Ishikawa (cell line): ENCODE data around the gene DIAPH3.

ENCODE experiments used
- EP300 ChIP-seq: IDR thresholded peaks from 2 replicates; pipeline ENCODE4 v1.6.1; 2012; ENCODE audit warnings: borderline replicate concordance
- RAD21 ChIP-seq: IDR thresholded peaks from 2 replicates; pipeline ENCODE4 v1.6.1; 2012; ENCODE audit warnings: low read depth
- TAF1 ChIP-seq: IDR thresholded peaks from 2 replicates; pipeline ENCODE4 v1.6.1; 2012; ENCODE audit warnings: low read depth, mild to moderate bottlenecking

DNA sequence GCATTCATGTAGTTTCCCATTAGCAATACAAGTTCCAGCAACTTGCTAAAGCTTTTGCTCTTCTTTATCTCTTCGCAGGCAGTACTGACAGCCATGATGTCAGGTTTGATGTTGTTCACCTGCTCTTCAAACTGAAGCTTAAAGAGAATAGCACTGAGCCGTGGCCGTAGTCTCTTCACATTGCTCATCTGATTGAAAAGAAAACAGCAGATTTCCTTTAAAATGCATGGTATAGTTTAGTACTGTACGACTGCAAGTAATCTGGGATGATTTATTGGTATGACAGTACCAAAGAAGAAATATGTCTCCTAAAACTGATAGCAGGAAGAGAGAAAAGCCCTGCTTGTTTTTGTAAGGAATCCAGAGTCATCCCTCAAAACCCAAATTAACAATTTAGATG, 284.4 kb downstream of the DIAPH3 start:
- no peak for TF ChIP-seq TAF1
- TF ChIP-seq RAD21, result no peak
- no peak for TF ChIP-seq EP300
